GM12878 (cell line): ENCODE measurements around the gene CCDC150.

Source experiments
- CTCF ChIP-seq, 3 experiments: IDR thresholded peaks in 2 of 3; conservative IDR thresholded peaks in 1 of 3; 2 replicates each; pipeline ENCODE4 v1.5.1; 2011; ENCODE audit warnings: low read depth in 3 of 3, low read length in 3 of 3, mild to moderate bottlenecking in 3 of 3, control low read depth in 2 of 3, moderate library complexity in 2 of 3, inconsistent platforms in 1 of 3, mixed read lengths in 1 of 3; ENCODE audit not compliant: control insufficient read depth in 2 of 3, insufficient read depth in 1 of 3; ENCODE audit errors: extremely low read depth in 1 of 3
- ETV6 ChIP-seq, 2 experiments: fragments of 450-650 bp in 1 of 2; IDR thresholded peaks in 1 of 2; conservative IDR thresholded peaks in 1 of 2; 2 replicates each; pipeline ENCODE4 v1.6.1; 2014; ENCODE audit warnings: antibody characterized with exemption in 1 of 2, borderline replicate concordance in 1 of 2, low read depth in 1 of 2, mild to moderate bottlenecking in 1 of 2, moderate library complexity in 1 of 2
- EZH2 ChIP-seq: IDR thresholded peaks from 2 replicates; pipeline ENCODE4 v1.6.1; 2012; ENCODE audit warnings: low read depth, mild to moderate bottlenecking, control low read depth, inconsistent platforms, low read length, borderline replicate concordance; ENCODE audit not compliant: control insufficient read depth
- FOXK2 ChIP-seq: fragments of 450-650 bp; IDR thresholded peaks from 2 replicates; pipeline ENCODE4 v1.6.1; 2017; ENCODE audit warnings: mild to moderate bottlenecking, moderate library complexity
- NFYB ChIP-seq: IDR thresholded peaks from 2 replicates; pipeline ENCODE4 v1.6.1; 2011; ENCODE audit warnings: low read depth, mild to moderate bottlenecking, low read length, improper control_type of control experiment, moderate library complexity; ENCODE audit not compliant: insufficient read depth
- SIN3A ChIP-seq: IDR thresholded peaks from 2 replicates; pipeline ENCODE4 v1.6.1; 2012; ENCODE audit warnings: low read depth, low read length, improper control_type of control experiment
- ZNF24 ChIP-seq: fragments of 450-650 bp; IDR thresholded peaks from 2 replicates; pipeline ENCODE4 v1.6.1; 2017; ENCODE audit warnings: antibody characterized with exemption, mild to moderate bottlenecking

DNA sequence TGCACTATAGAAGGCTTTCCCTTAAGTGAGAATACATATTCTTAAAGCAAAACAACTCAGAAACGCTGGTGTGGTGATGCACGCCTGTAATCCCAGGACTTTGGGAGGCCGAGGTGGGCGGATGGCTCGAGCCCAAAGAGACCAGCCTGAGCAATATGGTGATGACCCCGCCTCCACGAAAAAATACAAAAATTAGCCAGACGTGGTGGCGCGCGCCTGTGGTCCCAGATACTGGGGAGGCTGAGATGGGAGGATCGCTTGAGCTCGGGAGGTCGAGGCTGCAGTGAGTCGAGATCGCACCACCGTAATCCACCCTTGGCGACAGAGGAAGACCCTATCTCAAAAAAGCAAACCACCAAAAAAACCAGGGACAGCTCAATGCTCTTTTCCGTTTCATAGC, 750 bp upstream of the CCDC150 start:
- TF ChIP-seq EZH2 (no peak), ETV6 (conservative IDR thresholded peaks at IDR 0.05 in 1 of 2, IDR thresholded peaks at IDR 0.05 in 1 of 2; ENCODE audit: borderline replicate concordance in 1 of 2, low read depth in 1 of 2) (no peak), SIN3A (no peak), FOXK2 (no peak), CTCF (IDR thresholded peaks at IDR 0.05 in 2 of 3, conservative IDR thresholded peaks at IDR 0.05 in 1 of 3; ENCODE audit: control insufficient read depth in 2 of 3, extremely low read depth in 1 of 3, insufficient read depth in 1 of 3, low read depth in 3 of 3, low read length in 3 of 3) (no peak), NFYB (no peak), ZNF24 (no peak)
